Nephron (organoid): Measurements from ENCODE around the gene CBX2.
A peak's percentile ranks its signal among the peaks of the same experiment; 100 is the strongest.

ENCODE experiments used
- H3K27ac Mint-ChIP-seq, 3 experiments: 2 replicates each; pipeline ENCODE4 v1.8.0; 2020; ENCODE audit warnings: mixed read lengths in 3 of 3, mild to moderate bottlenecking in 2 of 3, moderate library complexity in 1 of 3
- H3K27me3 Mint-ChIP-seq: 2 replicates; pipeline ENCODE4 v1.8.0; 2021; ENCODE audit warnings: low read depth, mild to moderate bottlenecking, moderate library complexity, mixed read lengths
- H3K36me3 Mint-ChIP-seq: 2 replicates; pipeline ENCODE4 v1.8.0; 2020; ENCODE audit warnings: low read depth, mixed read lengths
- H3K4me1 Mint-ChIP-seq: 2 replicates; pipeline ENCODE4 v1.8.0; 2020; ENCODE audit warnings: mixed read lengths
- H3K4me3 Mint-ChIP-seq, 3 experiments: 2 replicates each; pipeline ENCODE4 v1.8.0; 2020; ENCODE audit warnings: mild to moderate bottlenecking in 3 of 3, mixed read lengths in 3 of 3, moderate library complexity in 2 of 3
- H3K9me3 Mint-ChIP-seq: 2 replicates; pipeline ENCODE4 v1.8.0; 2020; ENCODE audit warnings: mixed read lengths
- TF ChIP-seq, protein P1 (sequence below), 3 experiments: fragments of 200-600 bp; sonication (generic); IDR thresholded peaks; one replicate each; pipeline ENCODE4 v1.5.0; 2021; ENCODE audit warnings: antibody characterized with exemption in 3 of 3; ENCODE audit not compliant: unreplicated experiment in 3 of 3

CBX2 gene

DNA sequence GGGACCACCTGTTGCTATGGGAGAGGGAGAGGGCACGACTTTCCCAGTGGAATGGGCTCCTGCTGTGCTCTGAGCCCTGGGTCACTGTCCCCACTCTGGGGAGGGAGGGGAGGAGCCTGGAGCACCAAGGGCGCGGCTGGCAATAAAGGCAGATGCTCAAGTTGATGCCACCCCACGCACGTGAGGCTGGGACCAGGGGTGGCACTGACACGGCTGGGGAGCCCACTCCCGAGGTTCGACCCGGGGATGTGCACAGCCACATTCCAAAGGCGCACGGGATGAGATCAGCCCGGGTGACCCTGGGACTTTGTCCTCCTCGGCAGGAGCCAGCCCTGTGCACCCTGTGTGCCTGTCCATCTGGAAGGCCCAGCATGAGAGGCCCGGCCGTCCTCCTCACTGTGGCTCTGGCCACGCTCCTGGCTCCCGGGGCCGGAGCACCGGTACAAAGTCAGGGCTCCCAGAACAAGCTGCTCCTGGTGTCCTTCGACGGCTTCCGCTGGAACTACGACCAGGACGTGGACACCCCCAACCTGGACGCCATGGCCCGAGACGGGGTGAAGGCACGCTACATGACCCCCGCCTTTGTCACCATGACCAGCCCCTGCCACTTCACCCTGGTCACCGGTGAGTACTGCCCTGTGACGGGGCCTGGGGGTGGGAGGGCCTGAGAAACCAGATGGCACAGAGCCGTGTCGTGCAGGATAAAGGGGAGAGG is 47.0 kb upstream of the CBX2 start, which contains the start of gene ENPP7:
Gene ENPP7, plus strand, starts transcription at position 175 of the 715 bp plus-strand sequence. Its CDS starts 197 bp downstream, at position 372.
- Mint-ChIP-seq H3K27me3 (peaks cover 7% of the 10 kb centered on the region), H3K4me3 (no peak within 1 kb of the TSS), H3K4me1 (peaks cover 11% of the 10 kb centered on the region), H3K36me3 (no peaks in the 10 kb centered on the region), H3K27ac (peak within 1 kb of the TSS in 1 of 3 experiments; percentile 8), H3K9me3 (no peaks in the 10 kb centered on the region)
- TF ChIP-seq, protein P1, sequence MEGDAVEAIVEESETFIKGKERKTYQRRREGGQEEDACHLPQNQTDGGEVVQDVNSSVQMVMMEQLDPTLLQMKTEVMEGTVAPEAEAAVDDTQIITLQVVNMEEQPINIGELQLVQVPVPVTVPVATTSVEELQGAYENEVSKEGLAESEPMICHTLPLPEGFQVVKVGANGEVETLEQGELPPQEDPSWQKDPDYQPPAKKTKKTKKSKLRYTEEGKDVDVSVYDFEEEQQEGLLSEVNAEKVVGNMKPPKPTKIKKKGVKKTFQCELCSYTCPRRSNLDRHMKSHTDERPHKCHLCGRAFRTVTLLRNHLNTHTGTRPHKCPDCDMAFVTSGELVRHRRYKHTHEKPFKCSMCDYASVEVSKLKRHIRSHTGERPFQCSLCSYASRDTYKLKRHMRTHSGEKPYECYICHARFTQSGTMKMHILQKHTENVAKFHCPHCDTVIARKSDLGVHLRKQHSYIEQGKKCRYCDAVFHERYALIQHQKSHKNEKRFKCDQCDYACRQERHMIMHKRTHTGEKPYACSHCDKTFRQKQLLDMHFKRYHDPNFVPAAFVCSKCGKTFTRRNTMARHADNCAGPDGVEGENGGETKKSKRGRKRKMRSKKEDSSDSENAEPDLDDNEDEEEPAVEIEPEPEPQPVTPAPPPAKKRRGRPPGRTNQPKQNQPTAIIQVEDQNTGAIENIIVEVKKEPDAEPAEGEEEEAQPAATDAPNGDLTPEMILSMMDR (IDR thresholded peaks at IDR 0.05; ENCODE audit: unreplicated experiment in 3 of 3) = no peak

DNA sequence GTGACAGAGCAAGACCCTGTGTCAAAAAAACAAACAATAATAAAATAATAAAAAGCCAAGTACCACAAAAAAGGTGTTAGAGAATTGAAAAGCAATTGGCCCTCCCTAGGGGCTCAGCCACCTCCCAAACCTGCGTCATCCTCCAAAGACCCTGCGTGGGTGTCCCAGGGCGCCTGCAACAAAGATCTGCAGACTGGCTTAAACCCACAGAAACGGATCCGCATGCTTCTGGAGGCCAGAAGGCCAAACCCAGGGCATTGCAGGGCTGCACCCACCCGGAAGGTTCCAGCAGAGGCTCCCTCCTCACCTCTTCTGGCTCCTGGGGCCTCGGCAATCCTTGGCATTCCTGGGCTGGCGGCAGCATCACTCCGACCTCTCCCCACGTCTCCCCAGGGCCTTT is 45.7 kb upstream of the CBX2 start:
- Mint-ChIP-seq H3K9me3 (no peaks in the 10 kb centered on the region), H3K36me3 (no peaks in the 10 kb centered on the region), H3K27ac (no peak overlapping the region), H3K4me1 (peaks cover 6% of the 10 kb centered on the region), H3K27me3 (peaks cover 14% of the 10 kb centered on the region), H3K4me3 (no peak overlapping the region)
- TF ChIP-seq, protein P1 (IDR thresholded peaks at IDR 0.05; ENCODE audit: unreplicated experiment in 3 of 3) = no peak

DNA sequence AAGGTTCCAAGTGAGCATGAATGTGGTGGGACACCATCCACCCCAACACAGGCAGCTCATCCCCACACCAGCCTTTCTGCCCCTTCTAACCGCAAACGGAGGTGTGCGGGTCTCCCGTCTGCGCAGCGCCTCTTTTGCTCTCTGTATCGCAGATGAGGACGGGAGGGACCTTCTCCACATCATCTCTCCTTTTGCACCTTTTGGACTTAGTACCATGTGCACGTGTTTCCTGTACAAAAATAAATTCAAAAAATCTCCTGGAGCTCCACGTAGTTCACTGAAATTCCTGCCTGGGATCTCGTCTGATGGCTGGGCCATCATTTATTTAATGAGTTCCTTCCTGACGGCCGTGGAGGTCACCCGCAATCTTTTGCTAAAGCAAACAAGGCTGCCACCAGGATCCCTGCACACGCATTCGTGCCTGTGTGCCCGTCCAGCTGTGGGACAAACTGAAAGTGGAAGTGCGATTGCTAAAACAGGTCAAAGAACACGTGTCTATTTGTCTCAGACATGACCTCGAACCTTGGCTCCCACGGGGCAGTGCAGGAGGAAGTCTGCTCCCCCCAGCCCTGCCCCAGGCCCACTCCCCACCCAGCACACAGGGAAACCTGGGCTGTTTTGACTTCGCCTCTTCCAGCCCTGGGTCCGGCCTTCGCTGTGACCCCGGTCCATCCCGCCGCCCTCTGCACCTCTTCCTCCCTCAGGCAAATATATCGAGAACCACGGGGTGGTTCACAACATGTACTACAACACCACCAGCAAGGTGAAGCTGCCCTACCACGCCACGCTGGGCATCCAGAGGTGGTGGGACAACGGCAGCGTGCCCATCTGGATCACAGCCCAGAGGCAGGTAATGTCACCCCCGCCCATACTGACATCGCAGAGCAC is 44.9 kb upstream of the CBX2 start:
- Mint-ChIP-seq H3K27me3 (peaks cover 14% of the 10 kb centered on the region), H3K9me3 (no peaks in the 10 kb centered on the region), H3K36me3 (no peaks in the 10 kb centered on the region), H3K4me3 (no peak overlapping the region), H3K4me1 (peaks cover 6% of the 10 kb centered on the region), H3K27ac (peak overlapping the region in 1 of 3 experiments; percentile 50)
- TF ChIP-seq, protein P1 (IDR thresholded peaks at IDR 0.05; ENCODE audit: unreplicated experiment in 3 of 3) = no peak

DNA sequence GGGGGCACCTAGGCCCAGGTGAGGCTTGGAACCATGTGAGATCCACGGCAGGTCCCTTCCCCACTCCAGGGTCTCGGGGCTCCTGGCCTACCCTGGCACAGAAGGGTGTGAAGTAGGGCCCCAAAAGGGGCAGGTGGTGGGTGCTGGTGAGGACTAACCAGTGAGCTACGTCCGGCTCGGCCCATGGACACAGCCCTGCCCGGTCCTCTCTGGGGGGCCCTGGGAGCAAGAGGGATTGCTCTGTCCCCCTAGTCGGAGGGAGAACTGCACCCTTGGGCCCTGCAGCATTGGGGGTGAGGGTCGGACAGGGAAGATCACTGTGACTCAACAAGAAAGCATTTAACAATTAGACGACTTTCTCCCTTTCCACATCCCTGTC is 44.3 kb upstream of the CBX2 start:
- Mint-ChIP-seq H3K4me1 (peaks cover 2% of the 10 kb centered on the region), H3K9me3 (no peaks in the 10 kb centered on the region), H3K4me3 (no peak overlapping the region), H3K27me3 (peaks cover 17% of the 10 kb centered on the region), H3K27ac (no peak overlapping the region), H3K36me3 (no peaks in the 10 kb centered on the region)
- TF ChIP-seq, protein P1 (IDR thresholded peaks at IDR 0.05; ENCODE audit: unreplicated experiment in 3 of 3) = no peak

DNA sequence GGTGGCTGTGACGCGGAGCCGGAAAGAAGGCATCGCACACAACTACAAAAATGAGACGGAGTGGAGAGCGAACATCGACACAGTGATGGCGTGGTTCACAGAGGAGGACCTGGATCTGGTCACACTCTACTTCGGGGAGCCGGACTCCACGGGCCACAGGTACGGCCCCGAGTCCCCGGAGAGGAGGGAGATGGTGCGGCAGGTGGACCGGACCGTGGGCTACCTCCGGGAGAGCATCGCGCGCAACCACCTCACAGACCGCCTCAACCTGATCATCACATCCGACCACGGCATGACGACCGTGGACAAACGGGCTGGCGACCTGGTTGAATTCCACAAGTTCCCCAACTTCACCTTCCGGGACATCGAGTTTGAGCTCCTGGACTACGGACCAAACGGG is 42.9 kb upstream of the CBX2 start:
- TF ChIP-seq, protein P1 (IDR thresholded peaks at IDR 0.05; ENCODE audit: unreplicated experiment in 3 of 3) = no peak
- Mint-ChIP-seq H3K9me3 (no peaks in the 10 kb centered on the region), H3K4me3 (no peak overlapping the region), H3K4me1 (peaks cover 10% of the 10 kb centered on the region), H3K27me3 (peaks cover 31% of the 10 kb centered on the region), H3K27ac (no peak overlapping the region), H3K36me3 (no peaks in the 10 kb centered on the region)
